Ovary (tissue), 9 donors: ENCODE data around the gene TNRC6B. TPM values are rescaled to one million over a fixed set of nuclear protein-coding genes. Genes with fewer than 3 reads are reported as not detected.

Source experiments
- DNase-seq, 5 donors: peaks; one replicate each; pipeline ENCODE4 v3.0.0-alpha.2; 2019 to 2020
- H3K27ac ChIP-seq, 2 donors: fragments of 200-600 bp; one replicate each; pipeline versions ENCODE4 v1.5.1 to v1.8.0; 2019 to 2022
- H3K27me3 ChIP-seq: fragments of 200-600 bp; one replicate; pipeline ENCODE4 v1.8.0; 2022
- H3K36me3 ChIP-seq: fragments of 200-600 bp; sonication (generic); one replicate; pipeline ENCODE4 v1.5.1; 2019
- H3K4me1 ChIP-seq: one replicate; pipeline ENCODE4 v1.8.1; 2013; ENCODE audit warnings: mild to moderate bottlenecking, moderate library complexity; ENCODE audit not compliant: insufficient read depth
- H3K4me3 ChIP-seq: fragments of 200-600 bp; sonication (generic); one replicate; pipeline ENCODE4 v1.5.1; 2017
- H3K9me3 ChIP-seq, 2 donors: fragments of 200-600 bp in 1 of 2; sonication (generic) in 1 of 2; one replicate each; pipeline versions ENCODE4 v1.5.1 to v1.8.1; 2013 to 2019; ENCODE audit warnings: mild to moderate bottlenecking in 1 of 2, moderate library complexity in 1 of 2
- EP300 ChIP-seq: sonication (generic); formaldehyde crosslinking; IDR thresholded peaks from one replicate; pipeline ENCODE4 v1.6.1; 2017; ENCODE audit warnings: antibody characterized with exemption
- POLR2A ChIP-seq: fragments of 450-650 bp; IDR thresholded peaks from one replicate; pipeline ENCODE4 v1.6.1; 2017; ENCODE audit warnings: antibody characterized with exemption, mild to moderate bottlenecking, moderate library complexity
- WGBS, 3 donors: extraction: QIAGEN DNeasy Blood & Tissue Kit in 1 of 3; methylation state at CpG; one replicate each; pipeline versions ENCODE4 v1.1.5 to v1.1.7; 2013 to 2017; 5-methylcytosine and 5-hydroxymethylcytosine counted together
- intact Hi-C, 4 donors: fragments of 100-400 bp; cut with DNase I; formaldehyde crosslinking; loops; one replicate each; pipeline versions ENCODE4 v1.11.0 to v1.15.1; 2022 to 2023
- polyA plus RNA-seq, 2 donors: library from polyadenylated mRNA; stranded (reverse); fragments of 200-250 nt in 1 of 2; fragments of 350-450 nt in 1 of 2; fragmentation: Illumina TruSeq in 1 of 2; extraction: RNeasy Lipid Tissue Mini Kit (QIAGEN cat#74804) in 1 of 2; gene quantifications; one replicate each; pipeline ENCODE4 v1.2.3, GENCODE V29; 2013 to 2014
- total RNA-seq, 7 donors: library from RNA; depleted of rRNA in 2 of 7; stranded (reverse); fragments of >200 nt in 2 of 7; fragmentation: NEBNext Ultra II Directional in 3 of 7; extraction: Animal tissue kit (Norgen Biotek cat#: 25700) in 3 of 7; gene quantifications; one replicate each; pipeline versions ENCODE4 v1.1.0 to v1.2.4, GENCODE V29; 2016 to 2023
- TF ChIP-seq, protein P1 (sequence below), 3 donors: fragments of 450-650 bp in 2 of 3; fragments of 200-600 bp in 1 of 3; IDR thresholded peaks; one replicate each; pipeline versions ENCODE4 v1.5.1 to v1.8.0; 2016 to 2022; ENCODE audit warnings: antibody characterized with exemption in 3 of 3, mild to moderate bottlenecking in 1 of 3
- donor health status: DM: no; HTN: no; CAD: no; lungs with moderate emphysema.
- donor health status: DM: no; HTN: no; CAD: no.
- donor health status: Bipolar disorder and iron deficiency.
- donor health status: DM: yes; HTN: yes; CAD: no.
- donor health status: DM: no; HTN: no; CAD: no.
- donor health status: DM: yes; HTN: yes; CAD: no.

The TNRC6B gene
- total and polyA plus RNA-seq, 9 donors: 9.4 to 52.1 (median 47.5) TPM

DNA sequence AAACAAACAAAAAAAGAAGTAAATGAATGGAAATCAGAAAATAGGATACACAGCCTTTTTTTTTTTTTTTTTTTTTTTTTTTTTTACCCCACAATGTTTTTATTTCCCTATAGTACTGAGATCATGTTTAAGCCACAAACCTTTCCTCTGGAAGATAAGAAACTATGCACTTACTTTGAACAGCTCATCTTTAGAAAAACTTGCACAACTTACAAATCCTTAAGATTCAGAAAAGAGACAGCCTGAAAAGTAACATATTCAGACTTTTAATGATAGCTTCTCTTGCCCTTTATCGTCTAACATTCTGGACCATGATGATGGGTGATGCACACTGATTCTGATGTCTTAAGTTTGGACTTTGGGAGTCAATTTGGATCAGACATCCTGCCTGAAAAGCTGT is 80.3 kb downstream of the TNRC6B start:
- Histone ChIP-seq H3K27me3 (no peaks in the 10 kb centered on the region), H3K27ac (no peak overlapping the region), H3K4me1 (peaks cover 16% of the 10 kb centered on the region), H3K4me3 (no peak overlapping the region), H3K9me3 (no peaks in the 10 kb centered on the region), H3K36me3 (no peaks in the 10 kb centered on the region)
- 32 to 54% (median 36%) methylated on average over 1 of the region's 1 CpG for WGBS, 3 donors
- TF ChIP-seq EP300 (no peak), POLR2A (no peak)
- TF ChIP-seq, protein P1, sequence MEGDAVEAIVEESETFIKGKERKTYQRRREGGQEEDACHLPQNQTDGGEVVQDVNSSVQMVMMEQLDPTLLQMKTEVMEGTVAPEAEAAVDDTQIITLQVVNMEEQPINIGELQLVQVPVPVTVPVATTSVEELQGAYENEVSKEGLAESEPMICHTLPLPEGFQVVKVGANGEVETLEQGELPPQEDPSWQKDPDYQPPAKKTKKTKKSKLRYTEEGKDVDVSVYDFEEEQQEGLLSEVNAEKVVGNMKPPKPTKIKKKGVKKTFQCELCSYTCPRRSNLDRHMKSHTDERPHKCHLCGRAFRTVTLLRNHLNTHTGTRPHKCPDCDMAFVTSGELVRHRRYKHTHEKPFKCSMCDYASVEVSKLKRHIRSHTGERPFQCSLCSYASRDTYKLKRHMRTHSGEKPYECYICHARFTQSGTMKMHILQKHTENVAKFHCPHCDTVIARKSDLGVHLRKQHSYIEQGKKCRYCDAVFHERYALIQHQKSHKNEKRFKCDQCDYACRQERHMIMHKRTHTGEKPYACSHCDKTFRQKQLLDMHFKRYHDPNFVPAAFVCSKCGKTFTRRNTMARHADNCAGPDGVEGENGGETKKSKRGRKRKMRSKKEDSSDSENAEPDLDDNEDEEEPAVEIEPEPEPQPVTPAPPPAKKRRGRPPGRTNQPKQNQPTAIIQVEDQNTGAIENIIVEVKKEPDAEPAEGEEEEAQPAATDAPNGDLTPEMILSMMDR (IDR thresholded peaks at IDR 0.05): no peak
- intact Hi-C loops: no loop called here
- no peak for DNase-seq

DNA sequence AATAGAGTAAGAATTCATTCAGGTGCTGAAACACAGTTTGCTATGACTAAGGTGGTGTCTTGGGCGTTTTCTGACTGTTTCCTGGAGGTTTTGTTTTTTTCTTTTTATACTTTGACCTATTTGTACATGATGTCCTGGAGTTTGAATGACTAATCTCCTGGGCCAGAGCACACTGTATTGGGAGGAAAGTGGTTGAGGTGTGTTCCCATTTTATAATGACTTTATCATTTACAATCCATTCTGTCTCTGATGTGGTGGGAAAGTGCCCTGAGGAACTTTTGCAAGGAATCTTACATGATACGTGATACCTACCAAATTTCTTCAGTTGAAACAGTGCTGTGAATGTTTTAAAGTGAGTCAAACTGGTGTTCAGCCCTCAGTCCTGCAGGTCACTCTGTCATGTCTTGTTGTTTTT is 80.8 kb downstream of the TNRC6B start:
- 48 to 66% (median 53%) methylated on average over 2 of the region's 2 CpGs for WGBS, 3 donors
- Histone ChIP-seq H3K4me3 (no peak overlapping the region), H3K36me3 (no peaks in the 10 kb centered on the region), H3K27me3 (no peaks in the 10 kb centered on the region), H3K4me1 (peaks cover 16% of the 10 kb centered on the region), H3K27ac (no peak overlapping the region), H3K9me3 (no peaks in the 10 kb centered on the region)
- no peak for DNase-seq
- intact Hi-C loops: no loop called here
- no peak for TF ChIP-seq POLR2A
- TF ChIP-seq EP300: no peak

DNA sequence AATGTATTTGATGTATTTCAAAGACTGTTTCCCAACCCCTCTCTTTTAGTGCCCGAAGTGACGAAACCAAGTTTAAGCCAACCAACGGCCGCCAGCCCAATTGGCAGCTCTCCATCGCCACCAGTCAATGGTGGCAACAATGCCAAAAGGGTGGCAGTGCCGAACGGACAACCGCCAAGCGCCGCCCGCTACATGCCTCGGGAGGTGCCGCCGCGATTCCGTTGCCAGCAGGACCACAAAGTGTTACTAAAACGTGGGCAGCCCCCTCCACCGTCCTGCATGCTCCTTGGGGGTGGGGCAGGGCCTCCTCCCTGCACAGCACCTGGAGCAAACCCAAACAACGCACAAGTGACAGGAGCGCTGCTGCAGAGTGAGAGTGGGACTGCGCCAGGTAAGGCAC is 84.1 kb downstream of the TNRC6B start:
- H3K9me3 ChIP-seq: no peaks in the 10 kb centered on the region
- TF ChIP-seq, protein P1 (IDR thresholded peaks at IDR 0.05): no peak
- no peak for TF ChIP-seq EP300
- no peak for TF ChIP-seq POLR2A
- no peak for DNase-seq
- no peaks in the 10 kb centered on the region for H3K36me3 ChIP-seq
- 94 to 95% (median 95%) methylated on average over 21 of the region's 21 CpGs for WGBS, 3 donors
- H3K27ac ChIP-seq: no peak overlapping the region
- H3K27me3 ChIP-seq: no peaks in the 10 kb centered on the region
- no peak overlapping the region for H3K4me3 ChIP-seq
- peaks cover 11% of the 10 kb centered on the region for H3K4me1 ChIP-seq
- intact Hi-C loops: no loop called here

DNA sequence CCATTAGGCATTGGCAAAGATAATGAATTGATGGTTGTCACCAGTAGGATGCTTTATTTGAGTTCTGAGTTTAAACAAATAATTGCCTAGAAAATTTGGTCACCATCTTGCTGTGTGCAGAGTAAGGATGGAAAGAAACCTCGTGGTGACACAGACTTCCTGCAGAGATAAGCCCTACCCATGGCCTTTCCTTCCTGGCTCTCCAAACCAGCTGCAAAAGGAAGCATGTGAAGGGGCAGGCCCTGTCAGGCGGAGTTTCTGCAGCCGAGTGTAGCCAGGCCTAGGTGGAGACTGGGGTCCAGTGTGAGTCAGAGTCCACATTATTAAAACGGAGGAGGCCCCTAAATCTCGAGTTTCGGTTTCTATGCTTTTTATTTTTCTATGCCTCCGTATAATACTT is 85.5 kb downstream of the TNRC6B start:
- Histone ChIP-seq H3K27me3 (no peaks in the 10 kb centered on the region), H3K4me1 (peaks cover 7% of the 10 kb centered on the region), H3K36me3 (no peaks in the 10 kb centered on the region), H3K4me3 (no peak overlapping the region), H3K9me3 (no peaks in the 10 kb centered on the region), H3K27ac (no peak overlapping the region)
- intact Hi-C loops: no loop called here
- no peak for DNase-seq
- TF ChIP-seq EP300 (no peak), POLR2A (no peak)
- TF ChIP-seq, protein P1 (IDR thresholded peaks at IDR 0.05): no peak
- 52 to 73% (median 62%) methylated on average over 7 of the region's 7 CpGs for WGBS, 3 donors

DNA sequence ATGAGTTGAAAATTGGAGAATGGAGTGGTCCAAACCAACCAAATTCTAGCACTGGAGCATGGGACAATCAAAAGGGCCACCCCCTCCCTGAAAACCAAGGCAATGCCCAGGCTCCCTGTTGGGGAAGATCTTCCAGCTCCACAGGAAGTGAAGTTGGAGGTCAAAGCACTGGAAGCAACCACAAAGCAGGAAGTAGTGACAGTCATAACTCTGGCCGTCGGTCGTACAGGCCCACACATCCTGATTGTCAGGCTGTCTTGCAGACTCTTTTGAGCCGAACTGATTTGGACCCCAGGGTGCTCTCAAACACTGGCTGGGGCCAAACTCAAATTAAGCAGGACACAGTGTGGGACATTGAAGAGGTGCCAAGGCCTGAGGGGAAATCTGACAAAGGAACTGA is 88.1 kb downstream of the TNRC6B start:
- Histone ChIP-seq H3K4me3 (no peak overlapping the region), H3K27me3 (no peaks in the 10 kb centered on the region), H3K27ac (no peak overlapping the region), H3K4me1 (no peaks in the 10 kb centered on the region), H3K36me3 (no peaks in the 10 kb centered on the region), H3K9me3 (no peaks in the 10 kb centered on the region)
- intact Hi-C loops: no loop called here
- DNase-seq: no peak
- TF ChIP-seq, protein P1 (IDR thresholded peaks at IDR 0.05): no peak
- TF ChIP-seq POLR2A: no peak
- no peak for TF ChIP-seq EP300
- 72 to 89% (median 86%) methylated on average over 4 of the region's 4 CpGs for WGBS, 3 donors
